Heart right ventricle (tissue), 16 donors: ENCODE measurements around the gene PLVAP. TPM values are rescaled to one million over a fixed set of nuclear protein-coding genes. Genes with fewer than 3 reads are reported as not detected.

ENCODE experiments used
- ATAC-seq, 8 donors: fragments of 200-7000 bp; cut with Tn5 transposase; one replicate each; pipeline ENCODE4 v1.9.1; 2020; ENCODE audit warnings: mild to moderate bottlenecking in 8 of 8, moderate library complexity in 8 of 8, moderate number of reproducible peaks in 1 of 8
- DNase-seq, 2 donors: peaks; one replicate each; pipeline ENCODE4 v3.0.0-alpha.2; 2020
- H3K27ac ChIP-seq, 10 donors: fragments of 200-600 bp; sonication (generic) in 2 of 10; one replicate each; pipeline versions ENCODE4 v1.5.0 to v1.8.0; 2020 to 2022; ENCODE audit warnings: mild to moderate bottlenecking in 3 of 10
- H3K27me3 ChIP-seq, 7 donors: fragments of 200-600 bp; one replicate each; pipeline ENCODE4 v1.8.0; 2021 to 2022; ENCODE audit warnings: mild to moderate bottlenecking in 2 of 7
- H3K36me3 ChIP-seq, 9 donors: fragments of 200-600 bp; sonication (generic) in 1 of 9; one replicate each; pipeline versions ENCODE4 v1.5.0 to v1.8.0; 2020 to 2022; ENCODE audit warnings: mild to moderate bottlenecking in 2 of 9
- H3K4me1 ChIP-seq, 9 donors: fragments of 200-600 bp; sonication (generic) in 1 of 9; one replicate each; pipeline versions ENCODE4 v1.5.0 to v1.8.0; 2020 to 2022; ENCODE audit warnings: mild to moderate bottlenecking in 4 of 9
- H3K4me3 ChIP-seq, 10 donors: fragments of 200-600 bp; sonication (generic) in 2 of 10; one replicate each; pipeline versions ENCODE4 v1.5.0 to v1.8.0; 2020 to 2022; ENCODE audit warnings: mild to moderate bottlenecking in 7 of 10, moderate library complexity in 2 of 10
- H3K9me3 ChIP-seq, 11 donors: fragments of 200-600 bp in 10 of 11; sonication (generic) in 2 of 11; one replicate each; pipeline versions ENCODE4 v1.5.0 to v1.8.0; 2013 to 2022; ENCODE audit warnings: mild to moderate bottlenecking in 2 of 11, control low read depth in 1 of 11, moderate library complexity in 1 of 11
- WGBS, 2 donors: extraction: QIAGEN DNeasy Blood & Tissue Kit; methylation state at CpG; one replicate each; pipeline ENCODE4 v1.1.7; 2013; ENCODE audit warnings: inconsistent platforms in 1 of 2; 5-methylcytosine and 5-hydroxymethylcytosine counted together
- intact Hi-C, 10 donors: fragments of 100-400 bp; cut with DNase I; formaldehyde crosslinking; loops; one replicate each; pipeline versions ENCODE4 v1.11.1 to v1.14.2; 2022
- polyA plus RNA-seq, 2 donors: library from polyadenylated mRNA; stranded (reverse); fragments of 200-250 nt; gene quantifications; one replicate each; pipeline ENCODE4 v1.2.3, GENCODE V29; 2013
- total RNA-seq, 10 donors: library from RNA; stranded (reverse); fragmentation: NEBNext Ultra II Directional in 3 of 10; extraction: Animal tissue kit (Norgen Biotek cat#: 25700) in 3 of 10; gene quantifications; one replicate each; pipeline versions ENCODE4 v1.2.1 to v1.2.4, GENCODE V29; 2021 to 2023
- TF ChIP-seq, protein P1 (sequence below), 9 donors: fragments of 200-600 bp; sonication (generic) in 2 of 9; IDR thresholded peaks; one replicate each; pipeline versions ENCODE4 v1.5.0 to v1.8.0; 2021 to 2022; ENCODE audit warnings: antibody characterized with exemption in 9 of 9, mild to moderate bottlenecking in 5 of 9, moderate library complexity in 1 of 9
- donor health status: Arrhythmogenic right ventricular cardiomyopathy.
- donor health status: ischemic (EF 13 %, LVEDD 7.1; RV severe dilation, severe dysfunction).
- donor health status: healthy with polysubstance abuse.
- donor health status: DM: no; HTN: yes; CAD: no.
- donor health status: DM: no; HTN: no; CAD: no.
- donor health status: ischemic (EF 25% LVEDD 6.9; RV normal size, moderate dysfunction).
- donor health status: ischemic (EF 25% LVEDD 5.7; RV mildly dilated, moderate dysfunction).
- donor health status: healthy.
- donor health status: DM: yes; HTN: yes; CAD: no.
- donor health status: Ischemic cardiomyopathy.
- donor health status: ischemic (EF 35%, LVEDD 5.7; RV mildly dilated, moderate dysfunction).
- donor health status: nonischemic (EF 11% LVEDD 7.7; RV severe dilation, severe dysfunction).
- donor health status: DM: yes; HTN: yes; CAD: no.
- donor health status: PGD.
- donor health status: ischemic (EF 29% LVEDD 5.4; RV normal size, mild dysfunction).
- donor health status: nonischemic (EF 23%, LVEDD 6.1; RV moderate dilation, normal function).

The PLVAP gene
- total and polyA plus RNA-seq, 12 donors = 7.5 to 74.9 (median 24.5) TPM

DNA sequence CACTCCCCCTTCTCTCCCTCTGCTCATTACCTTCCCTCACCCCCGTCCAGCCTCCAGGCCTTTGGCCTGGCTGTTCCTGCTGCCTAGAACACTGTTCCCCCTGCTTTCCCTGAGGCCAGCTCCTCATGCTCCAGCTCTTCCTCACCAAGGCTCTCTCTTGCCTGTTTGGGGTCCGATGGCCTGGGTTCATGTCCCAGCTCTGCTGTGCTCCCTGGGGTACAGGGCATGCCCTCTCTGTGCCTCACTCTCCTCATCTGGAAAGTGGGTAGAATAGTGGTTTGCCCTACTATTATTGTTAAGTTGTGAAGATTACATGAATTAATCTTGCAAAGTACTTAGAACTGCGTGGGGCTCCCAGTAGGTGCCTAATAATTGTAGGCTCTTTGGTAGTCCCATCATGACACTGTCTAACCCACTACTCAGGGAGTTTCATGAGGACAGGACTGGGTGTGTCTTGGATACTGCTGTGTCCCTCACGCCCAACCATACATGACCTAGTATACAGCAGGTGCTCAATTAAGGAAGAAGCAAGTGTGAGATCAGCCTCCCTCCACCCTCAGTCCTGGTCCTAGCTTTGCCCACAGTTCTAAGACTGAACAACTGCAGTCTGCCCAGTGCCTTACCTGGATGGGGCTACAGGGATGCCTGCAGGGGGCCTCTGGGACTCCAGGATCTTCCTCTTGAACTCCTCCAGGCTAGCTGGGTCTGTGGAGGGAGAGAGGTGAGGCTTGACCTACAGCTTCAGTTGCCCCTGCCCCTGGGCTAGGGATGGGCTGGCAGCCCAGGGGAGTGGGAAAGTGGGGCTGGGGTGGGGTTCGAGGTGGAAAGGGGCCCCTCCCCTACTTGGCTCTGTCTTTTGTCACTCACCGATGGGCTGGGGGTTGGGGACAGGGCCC, 17.0 kb downstream of the PLVAP start:
- DNase-seq (no peak), ATAC-seq (no peak)
- no peak overlapping the region for H3K4me3 ChIP-seq
- no peaks in the 10 kb centered on the region for H3K36me3 ChIP-seq
- no peak overlapping the region for H3K27ac ChIP-seq
- H3K27me3 ChIP-seq = no peaks in the 10 kb centered on the region
- H3K9me3 ChIP-seq = no peaks in the 10 kb centered on the region
- TF ChIP-seq, protein P1, sequence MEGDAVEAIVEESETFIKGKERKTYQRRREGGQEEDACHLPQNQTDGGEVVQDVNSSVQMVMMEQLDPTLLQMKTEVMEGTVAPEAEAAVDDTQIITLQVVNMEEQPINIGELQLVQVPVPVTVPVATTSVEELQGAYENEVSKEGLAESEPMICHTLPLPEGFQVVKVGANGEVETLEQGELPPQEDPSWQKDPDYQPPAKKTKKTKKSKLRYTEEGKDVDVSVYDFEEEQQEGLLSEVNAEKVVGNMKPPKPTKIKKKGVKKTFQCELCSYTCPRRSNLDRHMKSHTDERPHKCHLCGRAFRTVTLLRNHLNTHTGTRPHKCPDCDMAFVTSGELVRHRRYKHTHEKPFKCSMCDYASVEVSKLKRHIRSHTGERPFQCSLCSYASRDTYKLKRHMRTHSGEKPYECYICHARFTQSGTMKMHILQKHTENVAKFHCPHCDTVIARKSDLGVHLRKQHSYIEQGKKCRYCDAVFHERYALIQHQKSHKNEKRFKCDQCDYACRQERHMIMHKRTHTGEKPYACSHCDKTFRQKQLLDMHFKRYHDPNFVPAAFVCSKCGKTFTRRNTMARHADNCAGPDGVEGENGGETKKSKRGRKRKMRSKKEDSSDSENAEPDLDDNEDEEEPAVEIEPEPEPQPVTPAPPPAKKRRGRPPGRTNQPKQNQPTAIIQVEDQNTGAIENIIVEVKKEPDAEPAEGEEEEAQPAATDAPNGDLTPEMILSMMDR (IDR thresholded peaks at IDR 0.05) = no peak
- H3K4me1 ChIP-seq = peaks cover 0 to 19% (median 5%) of the 10 kb centered on the region in 9 donors
- intact Hi-C loops = no loop called here
- WGBS, 2 donors = 86% methylated on average over 6 of the region's 6 CpGs

DNA sequence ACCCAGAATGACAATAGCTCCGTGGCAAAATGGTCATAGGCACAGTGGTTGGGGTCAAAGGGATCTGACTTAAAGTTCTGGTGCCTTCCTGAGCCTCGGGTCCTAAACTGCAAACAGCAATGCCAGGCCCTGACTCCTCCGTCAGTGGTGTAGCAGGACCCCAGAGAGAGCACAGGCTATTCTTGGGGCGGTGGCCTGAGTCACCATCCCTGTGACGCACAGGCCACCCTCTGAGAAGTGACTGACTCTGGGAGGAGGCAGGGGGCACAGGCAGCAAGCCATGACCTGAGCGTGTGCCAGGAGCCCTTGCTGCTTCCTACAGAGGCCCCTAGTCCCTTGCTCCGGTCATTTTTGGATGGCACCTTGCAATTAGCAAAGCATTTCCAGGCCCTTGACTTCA, 18.7 kb downstream of the PLVAP start:
- Histone ChIP-seq H3K27ac (peak overlapping the region in 9 of 10 donors; percentile 1 to 77 (median 34)), H3K4me1 (peaks cover 0 to 24% (median 5%) of the 10 kb centered on the region in 9 donors), H3K9me3 (no peaks in the 10 kb centered on the region), H3K27me3 (no peaks in the 10 kb centered on the region), H3K36me3 (no peaks in the 10 kb centered on the region), H3K4me3 (no peak overlapping the region)
- intact Hi-C loops = no loop called here
- peak in 7 of 8 donors; percentile 50 to 85 (median 73) for ATAC-seq
- 65 to 69% methylated on average over 7 of the region's 7 CpGs for WGBS, 2 donors
- no peak for DNase-seq
- TF ChIP-seq, protein P1 (IDR thresholded peaks at IDR 0.05) = no peak

DNA sequence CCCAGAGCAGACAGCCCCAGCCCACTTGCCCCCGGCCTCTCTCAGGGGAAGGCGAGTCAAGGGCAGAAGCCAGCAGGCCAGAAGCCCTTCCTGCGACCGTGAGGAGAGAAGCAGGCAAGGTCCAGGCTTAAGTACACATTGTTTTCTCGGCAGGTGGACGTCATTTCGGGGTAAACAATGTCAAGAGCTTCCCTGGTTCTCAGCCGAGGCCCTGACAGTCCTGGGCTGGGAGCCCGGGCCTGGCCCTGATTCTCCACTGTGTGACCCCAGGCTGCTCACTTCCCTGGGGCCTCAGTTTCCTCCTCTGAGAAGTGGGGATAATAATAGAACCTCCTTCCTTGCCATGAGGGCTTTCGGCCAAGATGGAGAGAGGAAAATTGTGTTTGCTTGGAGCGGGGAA, 19.4 kb downstream of the PLVAP start:
- intact Hi-C loops = no loop called here
- Histone ChIP-seq H3K9me3 (no peaks in the 10 kb centered on the region), H3K27me3 (no peaks in the 10 kb centered on the region), H3K36me3 (no peaks in the 10 kb centered on the region), H3K4me3 (no peak overlapping the region), H3K4me1 (peaks cover 0 to 30% (median 11%) of the 10 kb centered on the region in 9 donors), H3K27ac (peak overlapping the region in 9 of 10 donors; percentile 1 to 77 (median 34))
- DNase-seq = no peak
- ATAC-seq = peak in 7 of 8 donors; percentile 49 to 90 (median 76)
- WGBS, 2 donors = 45 to 54% methylated on average over 11 of the region's 11 CpGs
- TF ChIP-seq, protein P1 (IDR thresholded peaks at IDR 0.05) = no peak

DNA sequence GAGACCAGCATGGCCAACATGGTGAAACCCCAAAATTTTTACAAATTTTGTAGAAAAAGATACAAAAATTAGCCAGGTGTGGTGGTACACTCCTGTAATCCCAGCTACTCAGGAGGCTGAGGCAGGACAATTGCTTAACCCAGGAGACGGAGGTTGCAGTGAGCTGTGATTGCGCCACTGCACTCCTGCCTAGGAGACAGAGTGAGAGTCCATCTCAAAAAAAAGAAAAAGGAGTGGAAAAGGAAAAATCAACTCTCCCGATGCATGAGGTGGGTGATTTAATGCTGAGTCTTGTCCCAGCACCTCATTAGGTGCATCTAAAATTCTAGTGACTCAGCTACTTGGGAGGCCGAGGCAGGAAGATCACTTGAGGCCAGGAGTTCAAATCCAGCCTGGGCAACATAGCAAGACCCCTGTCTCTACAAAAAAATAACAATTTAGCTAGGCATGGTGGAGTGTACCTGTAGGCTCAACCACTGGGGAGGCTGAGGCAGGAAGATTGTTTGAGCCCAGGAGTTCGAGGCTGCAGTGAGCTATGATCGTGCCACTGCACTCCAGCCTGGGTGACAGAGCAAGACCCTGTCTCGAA, 20.0 kb downstream of the PLVAP start:
- H3K4me1 ChIP-seq = peaks cover 0 to 36% (median 16%) of the 10 kb centered on the region in 9 donors
- WGBS, 2 donors = 86 to 90% methylated on average over 7 of the region's 7 CpGs
- no peak overlapping the region for H3K4me3 ChIP-seq
- DNase-seq (no peak), ATAC-seq (no peak)
- peak overlapping the region in 8 of 10 donors; percentile 6 to 77 (median 40) for H3K27ac ChIP-seq
- intact Hi-C loops = no loop called here
- H3K27me3 ChIP-seq = no peaks in the 10 kb centered on the region
- no peaks in the 10 kb centered on the region for H3K36me3 ChIP-seq
- TF ChIP-seq, protein P1 (IDR thresholded peaks at IDR 0.05) = no peak
- H3K9me3 ChIP-seq = no peaks in the 10 kb centered on the region
